ELR (cell line): ENCODE measurements around the gene FXYD6.
"Not testable (repeated sequence)": the region's sequence is repeated elsewhere in the genome, so short reads cannot be mapped to it uniquely, and the experiment has no call there.

ENCODE experiments used
- DNase-seq: peaks from one replicate; pipeline ENCODE4 v3.0.0-alpha.2; 2015; ENCODE audit warnings: low read depth

The FXYD6 gene, protein sequence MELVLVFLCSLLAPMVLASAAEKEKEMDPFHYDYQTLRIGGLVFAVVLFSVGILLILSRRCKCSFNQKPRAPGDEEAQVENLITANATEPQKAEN

DNA sequence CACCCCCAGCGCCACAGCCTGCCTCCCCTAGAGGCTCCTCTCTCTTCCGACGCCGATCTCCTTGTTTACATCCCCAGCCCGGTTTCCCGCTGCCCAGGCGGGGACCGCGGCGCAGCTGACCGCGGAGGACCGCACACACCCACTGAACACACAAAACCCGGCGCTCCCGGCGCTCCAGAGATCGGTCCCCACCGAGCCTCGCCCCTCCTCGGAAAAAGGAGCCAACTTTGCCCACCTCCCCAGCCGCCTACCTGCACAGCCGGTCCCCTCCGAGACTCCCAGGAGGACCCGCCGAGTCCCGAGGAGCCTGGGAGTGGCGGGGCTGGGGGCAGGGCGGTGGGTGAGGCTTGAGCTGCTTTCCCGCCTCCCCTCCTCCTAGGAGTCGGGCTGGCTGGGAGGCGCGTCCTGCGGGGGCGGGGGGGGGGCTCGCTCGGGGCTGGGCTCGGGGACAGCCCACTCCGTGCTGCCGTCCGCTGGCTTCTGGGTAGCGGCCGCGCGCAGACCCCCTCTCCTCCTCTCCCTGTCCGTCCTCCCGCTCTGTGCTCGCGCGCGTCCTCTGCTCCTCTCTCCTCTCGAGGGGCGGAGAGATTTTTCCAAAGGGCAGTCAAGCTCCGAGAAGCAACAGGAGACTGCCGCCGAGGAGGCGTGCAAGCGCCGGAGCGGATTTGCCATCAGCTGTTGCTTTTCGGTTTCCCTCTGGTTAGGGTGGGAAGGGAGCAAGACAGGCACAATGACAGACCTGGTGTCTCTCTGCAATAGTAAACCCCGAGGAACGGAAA lies at the start of gene FXYD6:
FXYD6 (minus strand) TSS at position 318 of the 779 bp plus-strand sequence. CDS start 33,882 bp downstream, outside the sequence.
- DNase-seq = no peak

DNA sequence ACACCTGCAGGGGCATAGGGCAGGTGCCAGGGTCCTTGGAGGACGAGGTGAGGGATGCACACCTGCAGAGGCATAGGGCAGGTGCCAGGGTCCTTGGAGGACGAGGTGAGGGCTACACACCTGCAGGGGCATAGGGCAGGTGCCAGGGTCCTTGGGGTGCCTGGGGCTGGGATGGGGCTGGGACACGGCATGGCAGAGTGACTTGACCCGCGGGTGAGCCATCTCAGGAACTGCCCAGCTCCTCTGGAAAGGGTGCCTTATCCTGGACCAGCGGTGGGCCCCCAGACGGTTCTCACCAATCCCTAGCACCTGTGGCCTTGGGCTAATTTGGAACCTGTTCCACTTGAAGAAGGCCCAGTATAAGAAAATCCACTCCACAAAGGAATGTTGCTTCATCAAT lies 49.7 kb upstream of the FXYD6 start:
- DNase-seq = not testable (repeated sequence)

DNA sequence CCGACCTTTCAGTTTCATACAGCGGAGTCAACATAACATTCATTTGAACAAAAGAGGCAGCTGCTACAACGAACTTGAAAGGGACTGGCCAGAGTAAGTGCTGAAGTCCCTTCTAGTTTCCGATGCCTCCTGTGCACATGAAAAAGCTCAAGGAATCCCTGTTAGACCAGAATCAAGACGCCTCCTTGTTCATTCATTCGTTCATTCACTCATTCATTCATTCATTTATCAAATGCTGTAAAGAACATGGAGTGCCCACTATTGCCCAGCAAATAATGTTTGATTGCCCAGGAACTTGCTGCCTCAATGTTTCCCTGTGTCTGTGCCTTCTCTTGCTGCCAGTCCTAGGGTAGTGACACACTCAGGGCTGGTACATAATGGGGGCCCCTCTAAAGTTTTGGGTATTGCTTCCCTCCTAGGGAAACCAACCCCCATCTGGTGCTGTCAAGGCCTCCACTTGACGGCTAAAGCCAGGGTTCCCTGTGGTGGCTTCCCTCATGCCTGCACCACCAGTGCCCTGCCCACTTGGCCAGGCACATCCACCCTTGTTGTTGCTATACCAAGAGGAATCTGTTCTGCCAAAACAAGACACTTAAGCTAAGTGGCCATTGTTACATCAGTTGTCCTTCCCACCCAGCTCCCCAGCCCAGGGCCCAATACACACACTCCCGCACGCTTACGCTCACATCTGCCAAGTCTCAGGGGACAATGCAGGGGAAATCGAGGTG lies 48.9 kb upstream of the FXYD6 start:
- no peak for DNase-seq

DNA sequence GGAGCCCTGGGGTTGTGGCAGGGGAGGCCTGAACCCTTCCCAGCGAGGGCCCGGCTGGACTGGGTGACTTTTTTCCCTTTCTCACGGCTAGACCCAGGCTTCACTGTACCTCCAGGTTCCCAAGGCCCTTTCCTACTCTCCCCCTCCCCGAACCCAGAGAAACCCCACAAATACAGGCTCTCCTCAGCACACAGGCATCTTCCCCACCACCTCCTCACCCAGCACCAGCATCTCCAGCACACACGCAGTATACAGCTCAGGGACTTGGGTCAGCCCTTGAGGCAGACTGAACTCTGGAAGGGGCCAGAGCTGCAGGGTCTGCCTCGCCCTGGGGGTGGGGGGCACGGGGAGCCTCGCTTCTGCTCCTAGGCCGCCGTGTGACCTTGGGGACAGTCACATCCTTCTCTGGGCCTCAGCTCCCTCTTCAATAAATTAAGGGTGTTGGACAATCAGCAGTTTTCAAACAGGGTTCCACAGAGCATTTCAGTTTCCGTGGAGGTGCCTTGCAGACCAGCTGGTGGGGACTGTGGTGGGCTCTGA lies 48.2 kb upstream of the FXYD6 start:
- DNase-seq = no peak

DNA sequence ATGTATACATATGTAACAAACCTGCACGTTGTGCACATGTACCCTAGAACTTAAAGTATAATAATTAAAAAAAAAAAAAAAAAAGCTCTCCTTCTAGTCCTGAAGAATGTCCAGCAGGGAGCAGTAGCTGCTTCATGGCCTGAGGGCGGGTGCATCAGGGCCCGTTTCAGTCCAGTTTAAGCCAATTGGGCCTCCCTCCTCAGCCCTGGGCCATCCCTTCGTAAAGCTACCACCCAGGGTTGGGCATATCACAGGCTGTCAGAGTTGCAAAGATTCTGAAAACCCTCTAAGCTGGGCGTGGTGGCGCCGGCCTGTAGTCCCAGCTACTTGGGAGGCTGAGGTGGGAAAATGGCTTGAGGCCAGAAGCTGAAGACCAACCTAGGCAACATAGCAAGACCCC lies 47.3 kb upstream of the FXYD6 start:
- peak; percentile 15 for DNase-seq

DNA sequence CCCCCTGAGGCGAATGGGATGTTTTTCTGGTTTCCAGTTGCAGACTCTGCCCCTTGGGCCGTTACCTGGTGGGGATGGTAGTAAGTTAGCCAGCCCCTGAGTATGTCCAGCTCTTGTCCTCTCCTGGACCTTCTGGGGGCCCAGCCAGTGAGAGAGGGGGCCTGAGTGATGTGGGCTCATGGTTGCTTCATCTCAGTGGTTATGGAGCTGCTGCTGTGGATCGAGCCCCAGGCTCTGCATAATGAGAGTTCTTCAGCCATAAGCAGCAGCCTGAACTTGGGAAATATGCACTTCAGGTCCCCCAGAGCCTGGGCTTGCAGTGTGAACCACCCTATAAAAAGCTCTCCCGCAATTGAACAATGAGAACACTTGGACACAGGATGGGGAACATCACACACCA lies 46.8 kb upstream of the FXYD6 start:
- DNase-seq = no peak

DNA sequence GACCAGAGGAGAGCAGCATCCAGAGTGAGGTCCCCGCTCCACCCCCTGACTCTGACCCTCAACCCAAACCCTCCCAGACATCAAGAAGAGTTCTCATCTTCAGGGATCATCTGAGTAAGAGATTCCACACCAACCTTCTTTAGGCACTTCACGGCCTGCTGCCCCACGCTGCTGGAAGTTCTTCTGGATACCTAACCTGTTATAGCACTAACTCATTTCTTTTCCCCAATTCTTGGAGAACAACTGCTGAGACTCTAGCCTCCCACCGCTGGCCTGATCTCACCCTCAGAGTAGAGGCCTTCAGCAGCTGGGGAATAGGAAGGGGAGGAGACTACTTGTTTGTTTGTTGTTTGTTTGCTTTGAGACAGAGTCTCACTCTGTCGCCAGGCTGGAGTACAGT lies 45.4 kb upstream of the FXYD6 start:
- DNase-seq = no peak

DNA sequence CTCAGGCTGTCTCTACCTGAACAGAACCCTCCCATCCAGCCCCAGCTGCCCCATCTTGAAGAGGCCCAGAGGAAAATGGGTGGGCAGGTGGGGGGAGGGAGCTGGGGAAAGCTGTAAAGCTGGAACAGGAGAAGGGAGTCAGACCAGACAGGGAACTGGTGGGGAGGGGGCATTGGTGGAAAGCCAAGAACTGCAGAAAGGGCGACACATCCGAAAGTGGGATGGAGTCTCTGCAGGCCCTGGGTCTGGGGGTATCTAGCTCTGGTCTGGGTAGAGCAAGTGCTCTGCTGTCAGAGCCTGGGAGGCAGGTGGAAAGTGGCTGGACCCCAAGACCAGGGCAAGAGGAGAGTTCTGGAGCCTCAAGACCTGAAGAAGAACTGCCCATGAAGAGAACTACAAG lies 45.0 kb upstream of the FXYD6 start:
- DNase-seq = no peak

DNA sequence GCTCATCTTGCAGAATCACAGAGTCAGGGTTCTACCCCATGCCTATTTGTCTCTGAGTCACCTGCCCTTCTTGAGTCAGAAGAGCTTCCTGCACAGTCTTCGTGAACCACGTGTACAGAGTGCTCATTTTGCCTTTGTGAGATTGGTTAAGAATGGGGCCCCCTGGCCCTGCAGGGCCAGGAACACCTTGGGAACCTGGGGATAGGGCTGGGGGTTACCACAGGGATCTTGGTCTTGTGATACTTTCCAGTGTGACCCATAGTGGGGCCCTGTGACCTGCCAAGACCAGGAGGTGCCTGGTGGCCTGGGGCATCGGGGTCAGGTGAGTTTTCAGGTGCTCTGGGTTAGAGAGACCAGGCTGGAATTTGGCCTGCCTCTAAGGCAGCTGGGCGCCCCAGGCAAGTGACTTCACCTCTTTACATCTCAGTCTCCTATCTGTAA lies 43.3 kb upstream of the FXYD6 start:
- no peak for DNase-seq

DNA sequence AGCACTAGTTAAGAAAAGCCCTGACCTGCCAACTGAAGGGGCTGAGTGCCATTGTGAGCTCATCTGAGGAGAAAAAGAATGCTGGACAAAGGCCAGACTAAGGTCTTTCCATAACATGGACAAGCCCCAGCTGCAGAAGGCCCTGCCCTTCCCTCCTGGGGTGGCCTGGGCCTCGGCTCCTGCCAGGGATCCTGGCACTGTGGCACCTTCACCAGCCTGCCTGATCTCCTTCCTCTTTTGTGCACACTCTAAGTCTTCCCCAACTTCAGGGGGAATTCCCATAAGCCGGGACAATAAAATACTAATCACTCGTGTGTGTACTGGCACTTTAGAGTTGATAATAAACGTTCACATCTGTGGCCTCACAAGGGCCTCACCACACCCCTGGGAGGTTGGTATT lies 42.9 kb upstream of the FXYD6 start:
- DNase-seq = no peak

DNA sequence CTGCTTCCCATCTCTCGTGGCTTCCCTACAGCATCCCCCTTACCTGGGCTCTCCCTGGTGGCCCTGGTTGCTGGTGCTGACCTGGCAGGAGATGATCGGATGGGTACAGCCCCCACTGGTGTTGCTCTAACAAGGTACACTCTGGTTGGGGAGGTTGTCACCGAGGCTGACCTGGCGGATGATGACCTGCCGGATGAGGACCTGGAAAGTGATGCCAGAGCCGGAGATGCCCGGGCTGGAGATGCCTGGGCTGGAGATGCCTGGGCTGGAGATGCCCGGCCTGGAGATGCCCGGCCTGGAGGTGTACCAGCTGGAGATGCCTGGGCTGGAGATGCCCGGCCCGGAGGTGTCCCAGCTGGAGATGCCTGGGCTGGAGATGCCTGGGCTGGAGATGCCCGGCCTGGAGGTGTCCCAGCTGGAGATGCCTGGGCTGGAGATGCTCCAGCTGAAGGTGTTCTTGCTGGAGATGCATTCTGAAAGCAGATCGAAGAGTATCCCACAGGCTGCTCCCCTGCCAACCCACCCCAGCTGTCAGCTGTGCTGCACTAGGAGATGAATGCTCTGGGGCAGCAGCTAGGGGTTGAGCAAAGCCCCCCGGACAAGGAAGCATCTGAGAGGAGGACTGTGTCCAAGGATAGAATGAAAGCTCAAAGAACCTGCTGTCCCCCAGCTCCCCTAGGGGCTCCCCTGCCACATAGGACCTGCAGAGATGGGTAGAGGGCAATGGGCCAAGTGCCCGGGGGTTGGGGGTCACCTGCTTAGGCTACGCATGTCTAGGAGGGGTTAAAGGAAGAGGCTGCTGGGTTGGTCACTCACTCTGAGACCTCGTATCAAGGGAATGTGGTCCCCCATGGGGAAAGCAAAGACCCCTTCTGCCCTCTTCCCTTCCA lies 42.2 kb upstream of the FXYD6 start:
- DNase-seq = no peak

DNA sequence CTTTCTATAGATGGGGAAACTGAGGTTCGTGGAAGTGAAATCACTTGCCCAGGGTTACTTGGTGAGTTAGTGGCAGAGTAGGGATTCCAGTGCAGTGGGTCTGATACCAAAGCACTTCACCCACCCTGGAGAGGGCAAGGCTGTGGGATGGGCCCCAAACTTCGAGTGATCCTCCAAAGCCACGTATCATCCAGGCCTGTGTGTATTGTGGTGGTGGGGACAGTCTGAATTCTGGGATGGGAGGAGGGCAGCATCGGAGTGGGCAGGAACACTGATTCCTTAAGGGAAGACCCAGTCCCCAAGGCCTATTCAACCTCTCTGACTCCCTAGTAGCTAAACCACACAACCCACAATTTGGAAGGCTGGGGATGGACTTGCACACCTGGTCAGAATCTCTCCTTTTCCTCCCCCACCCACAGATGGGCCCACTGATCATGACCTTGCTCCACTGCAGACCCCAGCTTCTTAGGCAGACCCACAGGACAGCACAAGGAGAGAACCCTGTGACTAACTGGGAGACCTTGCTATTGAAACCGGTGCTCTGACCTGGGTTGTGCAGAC lies 41.2 kb upstream of the FXYD6 start:
- DNase-seq = no peak

DNA sequence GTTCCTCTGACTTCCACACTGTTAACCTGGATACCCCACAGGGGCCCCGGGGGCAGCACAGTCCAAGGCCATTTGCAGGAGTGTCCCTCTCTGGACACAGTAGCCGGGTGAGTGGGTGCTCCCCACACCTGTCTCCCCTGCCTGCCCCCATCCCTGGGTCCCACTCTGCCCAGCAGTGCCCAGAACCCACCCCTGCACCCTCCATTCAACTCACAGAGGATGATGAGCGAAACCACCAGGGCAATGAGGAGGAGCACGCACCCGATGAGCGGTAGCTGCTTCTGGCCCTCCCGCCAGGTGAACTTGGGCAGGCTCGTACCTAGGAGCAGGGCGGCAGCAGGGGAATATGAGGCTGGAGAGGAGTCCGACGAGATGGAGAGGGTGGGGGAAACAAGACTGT lies 40.5 kb upstream of the FXYD6 start:
- no peak for DNase-seq

DNA sequence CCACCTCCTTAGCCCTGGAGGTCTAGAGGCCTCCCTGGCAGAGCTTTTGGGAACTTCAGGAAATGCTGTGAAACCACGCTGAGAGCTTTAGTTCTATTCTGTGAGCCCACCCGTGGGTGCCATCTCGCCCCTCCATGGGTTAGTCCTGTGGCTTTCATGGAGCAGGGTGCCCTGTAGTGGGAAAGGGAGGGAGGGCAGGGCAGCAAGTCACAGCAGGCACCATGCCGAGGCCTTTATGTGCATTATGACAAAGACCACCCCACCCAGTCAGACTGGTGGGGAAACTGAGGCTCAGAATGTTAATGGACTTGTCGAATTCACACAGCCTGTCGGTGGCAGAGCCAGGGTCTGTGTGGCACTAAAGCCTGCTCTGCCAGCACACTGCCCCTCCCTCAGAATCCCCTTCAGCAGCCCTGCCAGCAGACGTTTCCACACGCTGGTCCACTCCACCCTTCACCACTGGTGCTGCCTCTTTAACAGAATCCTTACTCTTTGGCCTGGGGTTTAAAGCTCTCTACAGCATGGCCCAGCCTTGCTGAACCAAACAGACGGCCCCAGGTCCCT lies 39.3 kb upstream of the FXYD6 start:
- no peak for DNase-seq

DNA sequence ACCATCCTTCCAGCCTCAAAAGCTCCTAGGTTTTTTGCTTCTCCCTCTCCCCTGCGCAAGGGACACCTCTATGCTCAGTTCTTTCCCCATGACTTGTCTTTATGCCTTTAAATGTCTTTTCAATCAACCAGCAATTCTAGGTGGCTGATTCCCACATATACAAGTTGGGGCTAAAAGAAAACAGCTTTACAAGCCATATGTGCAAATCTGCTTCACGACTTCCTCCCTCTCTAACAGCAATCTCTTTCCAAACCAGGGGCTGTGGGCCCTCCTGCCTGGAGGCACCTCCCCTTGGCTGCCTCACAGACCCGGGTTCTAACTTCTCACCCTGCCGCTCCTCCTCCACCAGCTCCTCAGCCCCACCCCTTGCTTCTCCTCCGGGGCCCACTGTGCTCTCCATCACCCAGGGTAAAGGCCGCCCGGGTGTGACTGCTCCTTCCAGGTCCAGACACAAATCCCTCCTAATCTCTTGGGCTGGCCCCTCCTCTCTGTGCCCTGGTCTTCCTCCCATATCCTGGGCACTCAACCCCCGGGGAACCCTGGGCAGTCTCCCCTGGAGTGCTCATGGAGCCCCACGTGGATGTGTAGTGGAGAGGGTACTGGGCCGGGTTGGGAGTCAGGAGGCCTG lies 38.6 kb upstream of the FXYD6 start:
- DNase-seq = no peak

DNA sequence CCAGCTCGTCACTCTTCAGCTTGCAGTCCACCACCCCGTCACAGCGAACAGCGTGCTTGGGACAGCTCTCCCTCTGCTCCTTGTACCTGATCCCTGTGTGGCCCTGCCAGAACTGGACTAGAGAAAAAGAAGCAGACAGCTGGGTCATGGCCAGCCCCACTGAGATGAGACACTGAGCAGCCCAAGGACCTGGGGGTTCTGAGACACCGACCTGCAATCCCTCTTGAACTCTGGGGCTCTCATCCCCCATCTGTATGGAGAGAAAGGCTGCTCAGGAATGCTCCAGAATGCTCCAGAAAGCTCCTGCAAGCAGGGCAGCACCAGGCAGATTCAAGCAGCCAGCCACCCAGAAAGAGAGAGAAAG lies 37.9 kb upstream of the FXYD6 start:
- no peak for DNase-seq

DNA sequence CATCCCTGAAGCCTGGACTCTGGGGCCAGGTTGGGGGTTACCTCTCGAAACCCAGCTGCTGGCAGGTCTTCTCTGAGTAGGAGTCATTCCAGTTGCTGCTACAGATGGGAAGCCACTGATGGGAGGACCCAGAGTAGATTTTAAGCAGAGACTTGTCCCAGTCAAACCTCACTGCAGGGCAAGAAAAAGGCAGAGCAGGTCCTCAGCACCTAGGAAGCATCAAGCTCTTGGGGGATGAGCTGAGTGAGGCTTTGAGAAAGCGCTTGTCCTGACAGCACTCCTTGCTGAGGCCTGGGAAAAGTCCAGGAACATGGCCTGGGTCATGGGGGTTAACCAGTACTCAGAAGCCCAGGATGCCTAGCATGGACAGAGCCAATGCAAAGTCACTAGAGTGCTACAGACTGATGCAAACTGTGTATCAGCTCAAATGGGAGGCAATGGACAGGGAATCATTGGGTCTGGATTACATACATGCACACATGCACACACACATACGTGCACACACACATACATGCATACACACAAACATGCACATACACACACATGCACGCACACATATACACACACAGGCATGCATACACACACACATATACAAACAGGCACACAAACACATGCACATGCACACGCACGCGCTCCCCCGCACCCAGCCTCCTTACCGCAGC lies 37.4 kb upstream of the FXYD6 start:
- DNase-seq = no peak

DNA sequence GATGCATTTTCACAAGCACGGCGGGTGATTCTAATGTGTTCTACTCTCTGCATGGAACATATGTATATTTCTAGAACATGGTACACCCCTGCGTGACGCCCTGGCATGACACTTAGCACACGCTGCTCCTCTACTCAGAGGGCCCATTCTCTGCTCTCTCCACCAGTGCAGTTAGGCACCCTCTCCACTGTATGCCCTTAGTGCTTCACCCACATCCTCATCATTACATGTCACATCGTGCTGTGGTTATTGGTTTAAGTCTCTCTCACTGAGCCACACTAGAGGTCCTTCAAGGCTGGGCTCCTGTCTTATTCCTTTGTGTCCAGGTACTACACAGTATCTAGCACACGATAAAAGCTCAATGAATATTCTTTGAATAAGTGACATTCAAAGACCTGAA lies 36.0 kb upstream of the FXYD6 start:
- no peak for DNase-seq

DNA sequence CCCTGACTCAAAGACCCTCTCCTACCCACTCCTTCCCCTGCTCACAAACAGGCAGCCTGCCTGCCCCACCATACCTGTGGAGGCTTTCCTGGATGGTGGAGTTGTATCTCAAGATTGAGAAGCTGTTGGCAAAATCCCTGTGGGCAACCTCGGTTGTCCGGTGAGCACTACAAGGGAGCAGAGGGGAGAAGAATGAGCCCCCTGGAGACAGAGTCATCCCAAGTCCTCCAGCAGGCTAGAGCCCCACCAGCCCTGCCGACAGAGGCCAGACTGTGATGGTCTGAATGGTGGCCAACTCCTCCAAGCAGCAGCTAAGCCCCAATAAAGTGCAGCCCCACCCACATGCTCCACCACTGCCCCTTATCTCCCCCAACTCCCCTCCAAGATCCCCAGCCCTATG lies 35.2 kb upstream of the FXYD6 start:
- DNase-seq = no peak

DNA sequence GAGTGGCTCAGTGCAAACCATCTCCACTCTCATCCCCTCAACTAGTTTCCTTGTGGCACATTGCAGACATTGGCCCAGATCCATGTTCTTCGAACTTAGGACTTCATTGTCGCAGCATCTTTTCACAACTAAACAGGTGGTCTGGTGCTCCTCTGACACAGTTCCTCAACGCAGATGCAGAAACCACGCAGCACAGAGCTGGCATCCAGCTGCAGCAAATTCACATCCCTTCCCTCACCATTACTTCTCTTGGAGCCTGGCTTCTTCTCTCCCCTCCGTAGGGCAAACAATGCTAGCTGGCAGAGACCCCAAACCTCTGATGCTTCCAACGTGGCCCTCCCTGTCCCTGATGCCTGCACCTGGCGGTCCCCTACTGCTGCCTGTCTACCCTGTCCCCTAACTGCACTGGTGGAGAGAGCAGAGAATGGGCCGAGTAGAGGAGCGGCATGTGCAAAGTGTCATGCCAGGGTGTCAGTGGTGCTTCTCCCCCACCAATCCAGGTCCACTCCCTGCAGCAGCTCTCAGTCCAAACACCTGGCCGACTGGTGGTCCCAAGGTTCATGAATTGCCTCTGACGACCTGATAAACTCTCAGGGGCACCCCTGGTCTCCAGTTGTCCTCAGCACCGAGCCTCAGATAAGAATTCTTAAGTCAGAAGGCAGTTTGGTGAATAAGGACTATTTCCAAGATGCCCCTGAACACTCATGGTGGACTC lies 34.6 kb upstream of the FXYD6 start:
- no peak for DNase-seq
